GM12892 (cell line): ENCODE results near the gene TSR1.

ENCODE experiments used
- POLR2A ChIP-seq: IDR thresholded peaks from 2 replicates; pipeline ENCODE4 v1.6.1; 2011; ENCODE audit warnings: low read depth, low read length, control low read depth
- POLR2AphosphoS5 ChIP-seq: IDR thresholded peaks from 2 replicates; pipeline ENCODE4 v1.6.1; 2011; ENCODE audit warnings: low read depth, low read length, control low read depth

- peak; percentile 24; the same call in 1 of the 2 replicates for TF ChIP-seq POLR2A
- TF ChIP-seq POLR2AphosphoS5 = peak; percentile 52; the same call in 1 of the 2 replicates
Observed at GRCh38 chr17:2321399-2321798, 14.9 kb downstream of the TSR1 start.
